ENCODE data around the gene RAB11FIP3. TPM values are rescaled to one million over a fixed set of nuclear protein-coding genes. Genes with fewer than 3 reads are reported as not detected.
A peak's percentile ranks its signal among the peaks of the same experiment; 100 is the strongest.

Gene RAB11FIP3
- polyA plus RNA-seq, 1 donor = 114 TPM

GRCh38 chr16:526181-527014, 100.9 kb downstream of the RAB11FIP3 start:
- peak in 1 of 2 donors; percentile 79 for DNase-seq
- H3K36me3 ChIP-seq (ENCODE audit: control insufficient read depth, insufficient read depth, low read length) = peaks cover 14% of the 10 kb centered on the region
- no peaks in the 10 kb centered on the region for H3K9me3 ChIP-seq (ENCODE audit: control insufficient read depth, low read depth, low read length)
- H3K27ac ChIP-seq (ENCODE audit: low read length) = peak overlapping the region; percentile 95
- H3K4me3 ChIP-seq (ENCODE audit: low read length) = peak overlapping the region; percentile 78
- peaks cover 53% of the 10 kb centered on the region for H3K4me1 ChIP-seq (ENCODE audit: control insufficient read depth, insufficient read depth, low read length)
- WGBS (ENCODE audit: insufficient coverage, low lambda C conversion rate) = no CpG with 5 or more reads among the region's 26 CpGs
- H3K27me3 ChIP-seq (ENCODE audit: control insufficient read depth, insufficient read depth, low read length) = no peaks in the 10 kb centered on the region

- peak within 1 kb of the TSS; percentile 95 for H3K27ac ChIP-seq (ENCODE audit: low read length)
- no peaks in the 10 kb centered on the region for H3K27me3 ChIP-seq (ENCODE audit: control insufficient read depth, insufficient read depth, low read length)
- no CpG with 5 or more reads among the region's 129 CpGs for WGBS (ENCODE audit: insufficient coverage, low lambda C conversion rate)
- peak within 1 kb of the TSS; percentile 78 for H3K4me3 ChIP-seq (ENCODE audit: low read length)
- DNase-seq = peak; percentile 93 to 95
- H3K9me3 ChIP-seq (ENCODE audit: control insufficient read depth, low read depth, low read length) = no peaks in the 10 kb centered on the region
- H3K4me1 ChIP-seq (ENCODE audit: control insufficient read depth, insufficient read depth, low read length) = peaks cover 49% of the 10 kb centered on the region
- peaks cover 11% of the 10 kb centered on the region for H3K36me3 ChIP-seq (ENCODE audit: control insufficient read depth, insufficient read depth, low read length)
These were observed 101.8 kb downstream of the RAB11FIP3 start, which contains the start of gene CAPN15 for GRCh38 chr16:527015-527903. TSS of gene CAPN15 (plus strand) at chr16:527712. CDS start at chr16:546839, 19,127 bp downstream.

- peaks cover 53% of the 10 kb centered on the region for H3K4me1 ChIP-seq (ENCODE audit: control insufficient read depth, insufficient read depth, low read length)
- H3K27me3 ChIP-seq (ENCODE audit: control insufficient read depth, insufficient read depth, low read length) = no peaks in the 10 kb centered on the region
- no peaks in the 10 kb centered on the region for H3K9me3 ChIP-seq (ENCODE audit: control insufficient read depth, low read depth, low read length)
- peak overlapping the region; percentile 89 for H3K27ac ChIP-seq (ENCODE audit: low read length)
- WGBS (ENCODE audit: insufficient coverage, low lambda C conversion rate) = no CpG with 5 or more reads among the region's 55 CpGs
- peak; percentile 73 to 89 for DNase-seq
- H3K36me3 ChIP-seq (ENCODE audit: control insufficient read depth, insufficient read depth, low read length) = peaks cover 11% of the 10 kb centered on the region
- H3K4me3 ChIP-seq (ENCODE audit: low read length) = peak overlapping the region; percentile 57
These were observed 102.9 kb downstream of the RAB11FIP3 start for GRCh38 chr16:528111-529011.

- Histone ChIP-seq H3K9me3 (ENCODE audit: control insufficient read depth, low read depth, low read length) (no peaks in the 10 kb centered on the region), H3K4me3 (ENCODE audit: low read length) (peak overlapping the region; percentile 57), H3K36me3 (ENCODE audit: control insufficient read depth, insufficient read depth, low read length) (peaks cover 11% of the 10 kb centered on the region), H3K4me1 (ENCODE audit: control insufficient read depth, insufficient read depth, low read length) (peaks cover 53% of the 10 kb centered on the region), H3K27ac (ENCODE audit: low read length) (peak overlapping the region; percentile 89), H3K27me3 (ENCODE audit: control insufficient read depth, insufficient read depth, low read length) (no peaks in the 10 kb centered on the region)
- WGBS (ENCODE audit: insufficient coverage, low lambda C conversion rate) = no CpG with 5 or more reads among the region's 12 CpGs
- no peak for DNase-seq
These were observed 103.6 kb downstream of the RAB11FIP3 start for GRCh38 chr16:529012-529575.

- H3K9me3 ChIP-seq (ENCODE audit: control insufficient read depth, low read depth, low read length) = no peaks in the 10 kb centered on the region
- WGBS (ENCODE audit: insufficient coverage, low lambda C conversion rate) = no CpG with 5 or more reads among the region's 23 CpGs
- H3K27me3 ChIP-seq (ENCODE audit: control insufficient read depth, insufficient read depth, low read length) = no peaks in the 10 kb centered on the region
- peaks cover 51% of the 10 kb centered on the region for H3K4me1 ChIP-seq (ENCODE audit: control insufficient read depth, insufficient read depth, low read length)
- H3K36me3 ChIP-seq (ENCODE audit: control insufficient read depth, insufficient read depth, low read length) = peaks cover 9% of the 10 kb centered on the region
- DNase-seq = peak; percentile 62 to 79
- no peak overlapping the region for H3K4me3 ChIP-seq (ENCODE audit: low read length)
- H3K27ac ChIP-seq (ENCODE audit: low read length) = peak overlapping the region; percentile 89
These were observed 104.8 kb downstream of the RAB11FIP3 start for GRCh38 chr16:530111-530817.

- Histone ChIP-seq H3K4me3 (ENCODE audit: low read length) (no peak overlapping the region), H3K4me1 (ENCODE audit: control insufficient read depth, insufficient read depth, low read length) (peaks cover 49% of the 10 kb centered on the region), H3K27me3 (ENCODE audit: control insufficient read depth, insufficient read depth, low read length) (no peaks in the 10 kb centered on the region), H3K27ac (ENCODE audit: low read length) (no peak overlapping the region), H3K9me3 (ENCODE audit: control insufficient read depth, low read depth, low read length) (peaks cover 2% of the 10 kb centered on the region), H3K36me3 (ENCODE audit: control insufficient read depth, insufficient read depth, low read length) (peaks cover 15% of the 10 kb centered on the region)
- no peak for DNase-seq
- WGBS (ENCODE audit: insufficient coverage, low lambda C conversion rate) = no CpG with 5 or more reads among the region's 16 CpGs
These were observed 106.2 kb downstream of the RAB11FIP3 start for GRCh38 chr16:531494-532125.

- WGBS (ENCODE audit: insufficient coverage, low lambda C conversion rate) = no CpG with 5 or more reads among the region's 30 CpGs
- Histone ChIP-seq H3K9me3 (ENCODE audit: control insufficient read depth, low read depth, low read length) (peaks cover 7% of the 10 kb centered on the region), H3K27me3 (ENCODE audit: control insufficient read depth, insufficient read depth, low read length) (no peaks in the 10 kb centered on the region), H3K4me3 (ENCODE audit: low read length) (peak overlapping the region; percentile 56), H3K4me1 (ENCODE audit: control insufficient read depth, insufficient read depth, low read length) (peaks cover 48% of the 10 kb centered on the region), H3K27ac (ENCODE audit: low read length) (peak overlapping the region; percentile 96), H3K36me3 (ENCODE audit: control insufficient read depth, insufficient read depth, low read length) (peaks cover 34% of the 10 kb centered on the region)
- DNase-seq = peak; percentile 78 to 87
These were observed 108.1 kb downstream of the RAB11FIP3 start for GRCh38 chr16:533391-534123.

GRCh38 chr16:534135-534534, 108.7 kb downstream of the RAB11FIP3 start:
- Histone ChIP-seq H3K4me3 (ENCODE audit: low read length) (peak overlapping the region; percentile 56), H3K27me3 (ENCODE audit: control insufficient read depth, insufficient read depth, low read length) (no peaks in the 10 kb centered on the region), H3K36me3 (ENCODE audit: control insufficient read depth, insufficient read depth, low read length) (peaks cover 38% of the 10 kb centered on the region), H3K9me3 (ENCODE audit: control insufficient read depth, low read depth, low read length) (peaks cover 7% of the 10 kb centered on the region), H3K4me1 (ENCODE audit: control insufficient read depth, insufficient read depth, low read length) (peaks cover 45% of the 10 kb centered on the region), H3K27ac (ENCODE audit: low read length) (peak overlapping the region; percentile 96)
- no CpG with 5 or more reads among the region's 21 CpGs for whole genome bisulfite sequencing (ENCODE audit: insufficient coverage, low lambda C conversion rate)
- DNase-seq = peak; percentile 80 to 91
